K562 (cell line): ENCODE data around the gene PAFAH1B2. TPM values are rescaled to one million over a fixed set of nuclear protein-coding genes. Genes with fewer than 3 reads are reported as not detected.

Source experiments
- ATAC-seq: fragments of 200-7000 bp; cut with Tn5 transposase; 3 replicates; pipeline ENCODE4 v1.9.1; 2020; ENCODE audit warnings: moderate library complexity
- BruUV-seq: library from RNA; stranded (reverse); fragments of 400-500 nt; replicated peaks from 2 replicates; lab custom pipeline; 2021; lab: Mats Ljungman, UMichigan
- CTCF ChIA-PET: fragments of 300-600 bp; formaldehyde crosslinking; extraction: SDS; loops from one replicate; lab custom pipeline; 2021; ENCODE audit warnings: low intra/inter-chr PET ratio; lab: Yijun Ruan, JAX
- POLR2A ChIA-PET: fragments of 300-600, 350-650 bp; sonication (Branson Sonifier 250); formaldehyde crosslinking; extraction: SDS; loops from one replicate; lab custom pipeline; 2021; ENCODE audit warnings: antibody characterized with exemption, inconsistent platforms; lab: Yijun Ruan, JAX
- DNase-seq, 4 experiments: peaks; one replicate each; pipeline versions ENCODE4 v3.0.0 to v3.0.0-alpha.2; 2011 to 2018; ENCODE audit warnings: low spot score in 3 of 4, mixed read lengths in 3 of 4; ENCODE audit errors: extremely low read depth in 1 of 4
- FAIRE-seq: peaks from 2 replicates; lab custom pipeline; 2011; peaks lifted over from hg19 to GRCh38; lab: Jason Lieb, UNC
- H2AFZ ChIP-seq: 2 replicates; pipeline ENCODE4 v1.6.0; 2011; ENCODE audit warnings: low read depth, low read length, control low read depth, inconsistent platforms
- H3K27ac ChIP-seq: fragments of 200-600 bp; 3 replicates; pipeline ENCODE4 v1.8.0; 2011; ENCODE audit warnings: low read depth, mild to moderate bottlenecking, control low read depth, inconsistent platforms, low read length, moderate library complexity, mixed read lengths; ENCODE audit errors: extremely low read depth
- H3K27me3 ChIP-seq, 2 experiments: fragments of 300-600 bp in 1 of 2; 2 replicates in 1 of 2; 3 replicates in 1 of 2; pipeline versions ENCODE4 v1.6.0 to v1.8.0; 2011; ENCODE audit warnings: inconsistent platforms in 2 of 2, low read length in 2 of 2, mild to moderate bottlenecking in 1 of 2, mixed read lengths in 1 of 2, moderate library complexity in 1 of 2; ENCODE audit not compliant: control insufficient read depth in 2 of 2, insufficient read depth in 2 of 2
- H3K36me3 ChIP-seq: fragments of 300-600 bp; 3 replicates; pipeline ENCODE4 v1.8.0; 2011; ENCODE audit warnings: mild to moderate bottlenecking, low read length, inconsistent platforms; ENCODE audit not compliant: control insufficient read depth, insufficient read depth
- H3K4me1 ChIP-seq, 2 experiments: fragments of 200-600 bp in 1 of 2; replicated peaks in 1 of 2; 2 replicates in 1 of 2; 3 replicates in 1 of 2; pipeline versions ENCODE4 v1.5.1 to v1.8.0; 2011; ENCODE audit warnings: inconsistent platforms in 2 of 2, low read length in 2 of 2, mild to moderate bottlenecking in 1 of 2, mixed read lengths in 1 of 2, moderate library complexity in 1 of 2; ENCODE audit not compliant: control insufficient read depth in 2 of 2, insufficient read depth in 2 of 2
- H3K4me2 ChIP-seq: 2 replicates; pipeline ENCODE4 v1.6.1; 2011; ENCODE audit warnings: low read length, control low read depth, inconsistent platforms, mixed read lengths; ENCODE audit not compliant: insufficient read depth
- H3K4me3 ChIP-seq: fragments of 200-600 bp; sonication (generic), shearing (Covaris generic); 2 replicates; pipeline ENCODE4 v1.5.1; 2016; ENCODE audit warnings: control low read depth, inconsistent platforms
- H3K79me2 ChIP-seq: fragments of 200-600 bp; 3 replicates; pipeline ENCODE4 v1.8.0; 2011; ENCODE audit warnings: low read length, inconsistent platforms; ENCODE audit not compliant: control insufficient read depth, insufficient read depth
- H3K9ac ChIP-seq, 2 experiments: 2 replicates each; pipeline versions ENCODE4 v1.6.0 to v1.6.1; 2011; ENCODE audit warnings: low read depth in 2 of 2, low read length in 2 of 2, control low read depth in 1 of 2, inconsistent platforms in 1 of 2, mild to moderate bottlenecking in 1 of 2, mixed read lengths in 1 of 2; ENCODE audit not compliant: insufficient read depth in 1 of 2
- H3K9me1 ChIP-seq: one replicate; pipeline ENCODE4 v1.6.0; 2011; ENCODE audit warnings: inconsistent platforms, mild to moderate bottlenecking, low read length, moderate library complexity; ENCODE audit not compliant: control insufficient read depth, insufficient read depth
- H3K9me3 ChIP-seq: replicated peaks from 2 replicates; pipeline ENCODE4 v1.5.1; 2011; ENCODE audit warnings: low read depth, low read length, inconsistent platforms; ENCODE audit not compliant: control insufficient read depth, insufficient read depth
- H4K20me1 ChIP-seq: replicated peaks from 2 replicates; pipeline ENCODE4 v1.6.1; 2011; ENCODE audit warnings: low read length, inconsistent platforms, mixed read lengths; ENCODE audit not compliant: control insufficient read depth, insufficient read depth
- BRF1 ChIP-seq: IDR thresholded peaks from 3 replicates; pipeline ENCODE4 v1.6.1; 2011; ENCODE audit warnings: borderline replicate concordance, mild to moderate bottlenecking; ENCODE audit not compliant: insufficient read length; ENCODE audit errors: extremely low read depth
- GATAD2A ChIP-seq: fragments of 450-650 bp; IDR thresholded peaks from 2 replicates; pipeline ENCODE4 v1.6.1; 2017
- MIER1 ChIP-seq: fragments of 450-650 bp; IDR thresholded peaks from 2 replicates; pipeline ENCODE4 v1.6.1; 2016; ENCODE audit warnings: antibody characterized with exemption, mild to moderate bottlenecking, low read depth
- PML ChIP-seq: IDR thresholded peaks from 2 replicates; pipeline ENCODE4 v1.6.1; 2012; ENCODE audit warnings: low read length, inconsistent platforms
- ZNF133 ChIP-seq: fragments of 250-450 bp; sonication (Bioruptor Pico); IDR thresholded peaks from 2 replicates; pipeline ENCODE4 v1.4.0; 2020; ENCODE audit warnings: mild to moderate bottlenecking
- ZNF583 ChIP-seq: fragments of 250-450 bp; sonication (Bioruptor Pico); IDR thresholded peaks from 2 replicates; pipeline ENCODE4 v1.4.0; 2020
- ZNF707 ChIP-seq: fragments of 250-450 bp; sonication (Bioruptor Pico); conservative IDR thresholded peaks from 2 replicates; pipeline ENCODE4 v1.8.0; 2022; ENCODE audit warnings: inconsistent platforms, mild to moderate bottlenecking, moderate library complexity
- WGBS: fragments of 100-300 bp; shearing (Covaris generic); methylation state at CpG from one replicate; pipeline ENCODE4 v1.1.6; 2016; ENCODE audit warnings: low coverage, mixed read lengths; ENCODE audit not compliant: insufficient coverage; ENCODE audit errors: missing lambda C conversion rate; 5-methylcytosine and 5-hydroxymethylcytosine counted together
- in situ Hi-C: fragments of 300-500 bp; cut with MboI; formaldehyde crosslinking; loops from 4 replicates; pipeline ENCODE4 v1.15.0; 2018; ENCODE audit warnings: inconsistent platforms, mixed read lengths
- intact Hi-C: fragments of 100-400 bp; cut with micrococcal nuclease; formaldehyde crosslinking; loops from 2 replicates; pipeline ENCODE4 v1.14.2; 2022
- polyA plus RNA-seq, 8 experiments: library from polyadenylated mRNA; depleted of rRNA in 4 of 8; stranded (reverse) in 5 of 8; unstranded in 3 of 8; fragments of >200 nt; fragmentation: Nextera tagmentation in 2 of 8; fragmentation: Illumina TruSeq in 1 of 8; extraction: Ambion mirVana in 2 of 8; extraction: Trizol in 1 of 8; gene quantifications; 2 replicates each; pipeline versions ENCODE4 v1.2.1 to v1.2.3, GENCODE V29; 2011 to 2014; ENCODE audit warnings: inconsistent platforms in 1 of 8, missing spikeins in 1 of 8
- total RNA-seq, 7 experiments: library from RNA; depleted of rRNA in 6 of 7; stranded (reverse); fragments of >200 nt in 6 of 7; fragmentation: Illumina TruSeq in 2 of 7; extraction: Trizol in 2 of 7; gene quantifications; 2 replicates each; pipeline versions ENCODE4 v1.2.1 to v1.2.3, GENCODE V29; 2011 to 2021; ENCODE audit warnings: low replicate concordance in 1 of 7
- TF ChIP-seq, protein P1 (sequence below): fragments of 450-650 bp; IDR thresholded peaks from 2 replicates; pipeline ENCODE4 v1.6.1; 2017; ENCODE audit warnings: mild to moderate bottlenecking, moderate library complexity
- TF ChIP-seq, protein P2 (sequence below): sonication (generic); formaldehyde crosslinking; IDR thresholded peaks from 2 replicates; pipeline ENCODE4 v1.8.0; 2022; ENCODE audit warnings: missing genetic modification reagents, mild to moderate bottlenecking, borderline replicate concordance
- TF ChIP-seq, protein P3 (sequence below): fragments of 150-350 bp; conservative IDR thresholded peaks from 2 replicates; pipeline ENCODE4 v1.6.1; 2014; ENCODE audit warnings: low read length
- TF ChIP-seq, protein P4 (sequence below): fragments of 250-450 bp; sonication (Bioruptor Pico); IDR thresholded peaks from 2 replicates; pipeline ENCODE4 v1.5.0; 2021

PAFAH1B2 gene
- total and polyA plus RNA-seq, 9 of the 15 experiments (the other 6 are each of a cell fraction or from before 2014, with no cell fraction given), result 27.8 to 94.7 (median 64.9) TPM

DNA sequence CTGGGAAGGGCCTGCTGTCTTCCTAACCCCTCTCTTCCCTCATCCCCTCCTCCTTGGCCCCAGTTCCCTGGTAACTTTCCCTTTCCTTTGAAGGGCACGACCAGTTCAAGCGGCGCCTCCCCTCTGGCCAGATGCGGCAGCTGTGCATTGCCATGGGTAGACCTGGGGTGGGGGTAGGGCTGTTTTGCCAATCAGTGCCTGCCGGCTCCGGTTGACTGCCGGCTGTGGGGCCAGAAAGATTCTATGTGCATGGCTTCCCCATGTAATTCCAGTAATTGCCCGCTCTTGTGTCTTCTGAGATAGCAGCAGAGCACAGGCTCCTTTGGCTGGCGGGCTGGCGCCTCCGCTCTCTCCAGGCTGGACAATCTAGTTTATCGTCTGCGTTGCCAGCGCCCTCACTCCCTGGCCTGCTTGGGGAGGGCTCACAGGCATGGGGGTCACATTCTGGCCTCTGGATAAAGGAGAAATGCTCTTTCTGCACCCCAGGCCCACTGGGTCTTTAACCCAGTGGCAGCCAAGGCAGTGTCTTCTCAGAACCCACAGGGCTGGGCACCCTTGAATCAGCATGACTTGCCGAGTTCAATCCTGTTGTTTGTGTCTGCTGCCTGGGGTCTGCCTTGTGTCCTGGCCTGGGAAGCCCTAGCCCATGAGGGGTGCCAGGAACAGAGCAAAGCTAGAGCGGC lies 43.9 kb downstream of the PAFAH1B2 start:
- ChIA-PET POLR2A (no interaction called here), CTCF (no interaction called here)
- in situ Hi-C loops (no loop called here), intact Hi-C loops (no loop called here)
- Histone ChIP-seq H3K79me2 (no peaks in the 10 kb centered on the region), H2AFZ (no peak overlapping the region), H3K36me3 (peaks cover 46% of the 10 kb centered on the region; the same call in 1 of the 3 replicates), H3K4me1 (0 out of 5 replicates have a peak, but pooled peaks cover 0 to 4% of the 10 kb centered on the region in 2 experiments), H4K20me1 (0 out of 2 replicates have a peak, but pooled peaks cover 3% of the 10 kb centered on the region), H3K9me1 (no peaks in the 10 kb centered on the region), H3K4me2 (no peak overlapping the region), H3K9me3 (no peaks in the 10 kb centered on the region), H3K27me3 (no peaks in the 10 kb centered on the region), H3K9ac (no peak overlapping the region), H3K27ac (no peak overlapping the region), H3K4me3 (no peak overlapping the region)
- ATAC-seq (no peak), FAIRE-seq (no peak), DNase-seq (no peak)
- no TSS peak for BruUV-seq
- 89% methylated on average over 7 of the region's 16 CpGs for WGBS
- no peak for TF ChIP-seq ZNF133 (CRISPR knock-in tag)
- no peak for TF ChIP-seq ZNF707 (CRISPR knock-in tag)
- TF ChIP-seq GATAD2A, result no peak
- TF ChIP-seq, protein P1, sequence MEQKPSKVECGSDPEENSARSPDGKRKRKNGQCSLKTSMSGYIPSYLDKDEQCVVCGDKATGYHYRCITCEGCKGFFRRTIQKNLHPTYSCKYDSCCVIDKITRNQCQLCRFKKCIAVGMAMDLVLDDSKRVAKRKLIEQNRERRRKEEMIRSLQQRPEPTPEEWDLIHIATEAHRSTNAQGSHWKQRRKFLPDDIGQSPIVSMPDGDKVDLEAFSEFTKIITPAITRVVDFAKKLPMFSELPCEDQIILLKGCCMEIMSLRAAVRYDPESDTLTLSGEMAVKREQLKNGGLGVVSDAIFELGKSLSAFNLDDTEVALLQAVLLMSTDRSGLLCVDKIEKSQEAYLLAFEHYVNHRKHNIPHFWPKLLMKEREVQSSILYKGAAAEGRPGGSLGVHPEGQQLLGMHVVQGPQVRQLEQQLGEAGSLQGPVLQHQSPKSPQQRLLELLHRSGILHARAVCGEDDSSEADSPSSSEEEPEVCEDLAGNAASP, result no peak
- TF ChIP-seq, protein P2, sequence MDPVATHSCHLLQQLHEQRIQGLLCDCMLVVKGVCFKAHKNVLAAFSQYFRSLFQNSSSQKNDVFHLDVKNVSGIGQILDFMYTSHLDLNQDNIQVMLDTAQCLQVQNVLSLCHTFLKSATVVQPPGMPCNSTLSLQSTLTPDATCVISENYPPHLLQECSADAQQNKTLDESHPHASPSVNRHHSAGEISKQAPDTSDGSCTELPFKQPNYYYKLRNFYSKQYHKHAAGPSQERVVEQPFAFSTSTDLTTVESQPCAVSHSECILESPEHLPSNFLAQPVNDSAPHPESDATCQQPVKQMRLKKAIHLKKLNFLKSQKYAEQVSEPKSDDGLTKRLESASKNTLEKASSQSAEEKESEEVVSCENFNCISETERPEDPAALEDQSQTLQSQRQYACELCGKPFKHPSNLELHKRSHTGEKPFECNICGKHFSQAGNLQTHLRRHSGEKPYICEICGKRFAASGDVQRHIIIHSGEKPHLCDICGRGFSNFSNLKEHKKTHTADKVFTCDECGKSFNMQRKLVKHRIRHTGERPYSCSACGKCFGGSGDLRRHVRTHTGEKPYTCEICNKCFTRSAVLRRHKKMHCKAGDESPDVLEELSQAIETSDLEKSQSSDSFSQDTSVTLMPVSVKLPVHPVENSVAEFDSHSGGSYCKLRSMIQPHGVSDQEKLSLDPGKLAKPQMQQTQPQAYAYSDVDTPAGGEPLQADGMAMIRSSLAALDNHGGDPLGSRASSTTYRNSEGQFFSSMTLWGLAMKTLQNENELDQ (CRISPR knock-in tag), result no peak
- TF ChIP-seq BRF1, result no peak
- TF ChIP-seq, protein P3, sequence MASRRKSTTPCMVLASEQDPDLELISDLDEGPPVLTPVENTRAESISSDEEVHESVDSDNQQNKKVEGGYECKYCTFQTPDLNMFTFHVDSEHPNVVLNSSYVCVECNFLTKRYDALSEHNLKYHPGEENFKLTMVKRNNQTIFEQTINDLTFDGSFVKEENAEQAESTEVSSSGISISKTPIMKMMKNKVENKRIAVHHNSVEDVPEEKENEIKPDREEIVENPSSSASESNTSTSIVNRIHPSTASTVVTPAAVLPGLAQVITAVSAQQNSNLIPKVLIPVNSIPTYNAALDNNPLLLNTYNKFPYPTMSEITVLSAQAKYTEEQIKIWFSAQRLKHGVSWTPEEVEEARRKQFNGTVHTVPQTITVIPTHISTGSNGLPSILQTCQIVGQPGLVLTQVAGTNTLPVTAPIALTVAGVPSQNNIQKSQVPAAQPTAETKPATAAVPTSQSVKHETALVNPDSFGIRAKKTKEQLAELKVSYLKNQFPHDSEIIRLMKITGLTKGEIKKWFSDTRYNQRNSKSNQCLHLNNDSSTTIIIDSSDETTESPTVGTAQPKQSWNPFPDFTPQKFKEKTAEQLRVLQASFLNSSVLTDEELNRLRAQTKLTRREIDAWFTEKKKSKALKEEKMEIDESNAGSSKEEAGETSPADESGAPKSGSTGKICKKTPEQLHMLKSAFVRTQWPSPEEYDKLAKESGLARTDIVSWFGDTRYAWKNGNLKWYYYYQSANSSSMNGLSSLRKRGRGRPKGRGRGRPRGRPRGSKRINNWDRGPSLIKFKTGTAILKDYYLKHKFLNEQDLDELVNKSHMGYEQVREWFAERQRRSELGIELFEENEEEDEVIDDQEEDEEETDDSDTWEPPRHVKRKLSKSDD, result no peak
- no peak for TF ChIP-seq PML
- TF ChIP-seq, protein P4, sequence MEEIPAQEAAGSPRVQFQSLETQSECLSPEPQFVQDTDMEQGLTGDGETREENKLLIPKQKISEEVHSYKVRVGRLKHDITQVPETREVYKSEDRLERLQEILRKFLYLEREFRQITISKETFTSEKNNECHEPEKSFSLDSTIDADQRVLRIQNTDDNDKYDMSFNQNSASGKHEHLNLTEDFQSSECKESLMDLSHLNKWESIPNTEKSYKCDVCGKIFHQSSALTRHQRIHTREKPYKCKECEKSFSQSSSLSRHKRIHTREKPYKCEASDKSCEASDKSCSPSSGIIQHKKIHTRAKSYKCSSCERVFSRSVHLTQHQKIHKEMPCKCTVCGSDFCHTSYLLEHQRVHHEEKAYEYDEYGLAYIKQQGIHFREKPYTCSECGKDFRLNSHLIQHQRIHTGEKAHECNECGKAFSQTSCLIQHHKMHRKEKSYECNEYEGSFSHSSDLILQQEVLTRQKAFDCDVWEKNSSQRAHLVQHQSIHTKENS, result no peak
- TF ChIP-seq ZNF583 (CRISPR knock-in tag), result no peak
- no peak for TF ChIP-seq MIER1
